Heart left ventricle (tissue), 16 donors: Measurements from ENCODE around the gene NANOS2. TPM values are rescaled to one million over a fixed set of nuclear protein-coding genes. Genes with fewer than 3 reads are reported as not detected.

ENCODE experiments used
- ATAC-seq, 4 donors: fragments of 200-7000 bp; cut with Tn5 transposase; one replicate each; pipeline ENCODE4 v1.9.1; 2020 to 2022; ENCODE audit warnings: moderate library complexity in 4 of 4, mild to moderate bottlenecking in 3 of 4, moderate number of reproducible peaks in 1 of 4
- DNase-seq, 5 donors: peaks; one replicate each; pipeline ENCODE4 v3.0.0-alpha.2; 2020
- H3K27ac ChIP-seq, 12 donors: fragments of 200-600 bp; sonication (generic) in 4 of 12; one replicate each; pipeline versions ENCODE4 v1.5.0 to v1.8.0; 2016 to 2022; ENCODE audit warnings: mild to moderate bottlenecking in 2 of 12
- H3K27me3 ChIP-seq, 9 donors: fragments of 200-600 bp; sonication (generic) in 2 of 9; one replicate each; pipeline versions ENCODE4 v1.5.1 to v1.8.0; 2016 to 2022; ENCODE audit warnings: mild to moderate bottlenecking in 3 of 9
- H3K36me3 ChIP-seq, 9 donors: fragments of 200-600 bp; sonication (generic) in 2 of 9; one replicate each; pipeline versions ENCODE4 v1.5.0 to v1.8.0; 2018 to 2022; ENCODE audit warnings: mild to moderate bottlenecking in 2 of 9
- H3K4me1 ChIP-seq, 12 donors: fragments of 200-600 bp; sonication (generic) in 4 of 12; one replicate each; pipeline versions ENCODE4 v1.5.0 to v1.8.0; 2016 to 2022; ENCODE audit warnings: mild to moderate bottlenecking in 3 of 12
- H3K4me3 ChIP-seq, 12 donors: fragments of 200-600 bp; sonication (generic) in 4 of 12; one replicate each; pipeline versions ENCODE4 v1.5.0 to v1.8.0; 2017 to 2022; ENCODE audit warnings: mild to moderate bottlenecking in 9 of 12, moderate library complexity in 4 of 12
- H3K9me3 ChIP-seq, 12 donors: fragments of 200-600 bp; sonication (generic) in 4 of 12; one replicate each; pipeline versions ENCODE4 v1.5.0 to v1.8.0; 2016 to 2022; ENCODE audit warnings: mild to moderate bottlenecking in 1 of 12
- POLR2A ChIP-seq, 2 donors: fragments of 450-650 bp; IDR thresholded peaks; one replicate each; pipeline ENCODE4 v1.6.1; 2017; ENCODE audit warnings: antibody characterized with exemption in 2 of 2, mild to moderate bottlenecking in 2 of 2, moderate library complexity in 2 of 2
- WGBS, 4 donors: extraction: QIAGEN DNeasy Blood & Tissue Kit in 2 of 4; methylation state at CpG; one replicate each; pipeline versions ENCODE4 v1.1.5 to v1.1.7; 2013 to 2018; 5-methylcytosine and 5-hydroxymethylcytosine counted together
- intact Hi-C, 10 donors: fragments of 100-400 bp; cut with DNase I; formaldehyde crosslinking; loops; one replicate each; pipeline versions ENCODE4 v1.11.1 to v1.14.2; 2022
- polyA plus RNA-seq, 2 donors: library from polyadenylated mRNA; stranded (reverse); fragments of 200-250 nt; gene quantifications; one replicate each; pipeline ENCODE4 v1.2.3, GENCODE V29; 2013
- total RNA-seq, 9 donors: library from RNA; depleted of rRNA in 2 of 9; stranded (reverse); fragments of >200 nt in 2 of 9; fragmentation: NEBNext Ultra II Directional in 3 of 9; extraction: Animal tissue kit (Norgen Biotek cat#: 25700) in 3 of 9; gene quantifications; one replicate each; pipeline versions ENCODE4 v1.1.0 to v1.2.4, GENCODE V29; 2016 to 2023
- TF ChIP-seq, protein P1 (sequence below), 12 donors: fragments of 200-600 bp; sonication (generic) in 4 of 12; IDR thresholded peaks; one replicate each; pipeline versions ENCODE4 v1.5.0 to v1.8.0; 2018 to 2022; ENCODE audit warnings: antibody characterized with exemption in 12 of 12, mild to moderate bottlenecking in 5 of 12
- donor health status: ischemic (EF 13 %, LVEDD 7.1; RV severe dilation, severe dysfunction).
- donor health status: healthy with polysubstance abuse.
- donor health status: DM: no; HTN: yes; CAD: no.
- donor health status: DM: no; HTN: no; CAD: no.
- donor health status: ischemic (EF 25% LVEDD 6.9; RV normal size, moderate dysfunction).
- donor health status: ischemic (EF 25% LVEDD 5.7; RV mildly dilated, moderate dysfunction).
- donor health status: healthy.
- donor health status: DM: yes; HTN: yes; CAD: no.
- donor health status: ischemic (EF 35%, LVEDD 5.7; RV mildly dilated, moderate dysfunction).
- donor health status: nonischemic (EF 11% LVEDD 7.7; RV severe dilation, severe dysfunction).
- donor health status: DM: yes; HTN: yes; CAD: no.
- donor health status: PGD.
- donor health status: ischemic (EF 29% LVEDD 5.4; RV normal size, mild dysfunction).
- donor health status: nonischemic (EF 23%, LVEDD 6.1; RV moderate dilation, normal function).

The NANOS2 gene
- total and polyA plus RNA-seq, 11 donors = not detected

- no peak for TF ChIP-seq POLR2A (IDR thresholded peaks at IDR 0.05)
- TF ChIP-seq, protein P1, sequence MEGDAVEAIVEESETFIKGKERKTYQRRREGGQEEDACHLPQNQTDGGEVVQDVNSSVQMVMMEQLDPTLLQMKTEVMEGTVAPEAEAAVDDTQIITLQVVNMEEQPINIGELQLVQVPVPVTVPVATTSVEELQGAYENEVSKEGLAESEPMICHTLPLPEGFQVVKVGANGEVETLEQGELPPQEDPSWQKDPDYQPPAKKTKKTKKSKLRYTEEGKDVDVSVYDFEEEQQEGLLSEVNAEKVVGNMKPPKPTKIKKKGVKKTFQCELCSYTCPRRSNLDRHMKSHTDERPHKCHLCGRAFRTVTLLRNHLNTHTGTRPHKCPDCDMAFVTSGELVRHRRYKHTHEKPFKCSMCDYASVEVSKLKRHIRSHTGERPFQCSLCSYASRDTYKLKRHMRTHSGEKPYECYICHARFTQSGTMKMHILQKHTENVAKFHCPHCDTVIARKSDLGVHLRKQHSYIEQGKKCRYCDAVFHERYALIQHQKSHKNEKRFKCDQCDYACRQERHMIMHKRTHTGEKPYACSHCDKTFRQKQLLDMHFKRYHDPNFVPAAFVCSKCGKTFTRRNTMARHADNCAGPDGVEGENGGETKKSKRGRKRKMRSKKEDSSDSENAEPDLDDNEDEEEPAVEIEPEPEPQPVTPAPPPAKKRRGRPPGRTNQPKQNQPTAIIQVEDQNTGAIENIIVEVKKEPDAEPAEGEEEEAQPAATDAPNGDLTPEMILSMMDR (IDR thresholded peaks at IDR 0.05) = no peak
- DNase-seq (no peak), ATAC-seq (no peak)
- no peaks in the 10 kb centered on the region for H3K9me3 ChIP-seq
- 50 to 58% (median 55%) methylated on average over 4 of the region's 4 CpGs for WGBS, 4 donors
- peaks cover 0 to 31% (median 0%) of the 10 kb centered on the region in 9 donors for H3K27me3 ChIP-seq
- intact Hi-C loops = no loop called here
- H3K36me3 ChIP-seq = no peaks in the 10 kb centered on the region
- H3K27ac ChIP-seq = no peak overlapping the region
- H3K4me3 ChIP-seq = no peak overlapping the region
- no peaks in the 10 kb centered on the region for H3K4me1 ChIP-seq
These were observed 3.0 kb upstream of the NANOS2 start for GRCh38 chr19:45917421-45918091.

DNA sequence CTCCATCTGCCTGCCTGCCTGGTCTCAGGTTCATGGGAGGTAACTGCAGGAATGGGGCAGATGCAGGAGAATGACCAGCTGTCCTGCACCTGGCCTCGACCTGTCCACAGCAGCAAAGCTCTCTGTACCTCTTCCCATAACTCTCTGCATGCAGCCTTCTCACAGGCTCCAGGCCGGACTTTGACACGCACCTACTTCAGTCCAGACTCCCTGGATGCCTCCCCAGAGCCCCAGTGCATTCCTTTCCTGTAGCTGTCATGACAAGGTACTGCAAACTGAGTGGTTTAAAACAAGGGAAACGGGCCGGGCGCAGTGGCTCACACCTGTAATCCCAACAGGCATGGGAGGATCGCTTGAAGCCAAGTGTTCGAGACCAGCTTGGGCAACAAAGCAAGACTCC lies 3.3 kb downstream of the NANOS2 start:
- no peak for TF ChIP-seq POLR2A (IDR thresholded peaks at IDR 0.05)
- TF ChIP-seq, protein P1 (IDR thresholded peaks at IDR 0.05) = no peak
- Histone ChIP-seq H3K4me3 (no peak overlapping the region), H3K4me1 (no peaks in the 10 kb centered on the region), H3K27ac (no peak overlapping the region), H3K27me3 (peaks cover 0 to 14% (median 0%) of the 10 kb centered on the region in 9 donors), H3K36me3 (no peaks in the 10 kb centered on the region), H3K9me3 (no peaks in the 10 kb centered on the region)
- 53 to 66% (median 53%) methylated on average over 8 of the region's 8 CpGs for WGBS, 4 donors
- no peak for ATAC-seq
- no peak for DNase-seq
- intact Hi-C loops = no loop called here

DNA sequence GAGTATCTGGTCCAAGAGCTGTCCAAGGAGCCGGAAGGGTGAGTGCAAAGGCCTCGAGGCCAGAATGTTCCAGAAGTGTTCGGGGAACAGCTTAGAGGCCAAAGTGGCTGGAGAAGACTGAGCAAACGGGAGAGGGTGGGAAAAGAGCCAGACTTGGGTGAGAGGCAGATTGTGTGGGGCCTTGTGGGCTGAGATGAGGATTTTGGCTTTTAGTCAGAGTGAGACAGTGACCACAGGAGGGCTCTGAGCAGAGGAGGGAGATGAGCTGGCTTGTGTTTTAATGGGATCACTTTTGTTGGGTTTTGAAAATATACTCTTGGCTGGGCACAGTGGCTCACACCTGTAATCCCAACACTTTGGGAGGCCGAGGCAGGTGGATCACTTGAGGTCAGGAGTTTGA lies 5.6 kb downstream of the NANOS2 start:
- no peak for DNase-seq
- no peak for ATAC-seq
- intact Hi-C loops = no loop called here
- TF ChIP-seq, protein P1 (IDR thresholded peaks at IDR 0.05) = no peak
- TF ChIP-seq POLR2A (IDR thresholded peaks at IDR 0.05) = no peak
- no peak overlapping the region for H3K27ac ChIP-seq
- H3K27me3 ChIP-seq = peaks cover 0 to 10% (median 0%) of the 10 kb centered on the region in 9 donors
- no peaks in the 10 kb centered on the region for H3K36me3 ChIP-seq
- no peak overlapping the region for H3K4me3 ChIP-seq
- H3K4me1 ChIP-seq = no peaks in the 10 kb centered on the region
- 69 to 78% (median 77%) methylated on average over 5 of the region's 5 CpGs for WGBS, 4 donors
- no peaks in the 10 kb centered on the region for H3K9me3 ChIP-seq

GRCh38 chr19:45906221-45906620 lies 8.4 kb downstream of the NANOS2 start:
- DNase-seq = no peak
- no peaks in the 10 kb centered on the region for H3K9me3 ChIP-seq
- no peaks in the 10 kb centered on the region for H3K27me3 ChIP-seq
- H3K27ac ChIP-seq = no peak overlapping the region
- intact Hi-C loops = no loop called here
- H3K4me3 ChIP-seq = no peak overlapping the region
- 86 to 100% (median 93%) methylated on average over 3 of the region's 3 CpGs for WGBS, 4 donors
- TF ChIP-seq, protein P1 (IDR thresholded peaks at IDR 0.05) = no peak
- no peak for TF ChIP-seq POLR2A (IDR thresholded peaks at IDR 0.05)
- peaks cover 0 to 16% (median 9%) of the 10 kb centered on the region in 12 donors for H3K4me1 ChIP-seq
- ATAC-seq = no peak
- H3K36me3 ChIP-seq = no peaks in the 10 kb centered on the region
